ENCODE data around the gene MYLK. TPM values are rescaled to one million over a fixed set of nuclear protein-coding genes. Genes with fewer than 3 reads are reported as not detected.

The MYLK gene
- total RNA-seq, 1 experiment from 2014 or later = 23.0 TPM

DNA sequence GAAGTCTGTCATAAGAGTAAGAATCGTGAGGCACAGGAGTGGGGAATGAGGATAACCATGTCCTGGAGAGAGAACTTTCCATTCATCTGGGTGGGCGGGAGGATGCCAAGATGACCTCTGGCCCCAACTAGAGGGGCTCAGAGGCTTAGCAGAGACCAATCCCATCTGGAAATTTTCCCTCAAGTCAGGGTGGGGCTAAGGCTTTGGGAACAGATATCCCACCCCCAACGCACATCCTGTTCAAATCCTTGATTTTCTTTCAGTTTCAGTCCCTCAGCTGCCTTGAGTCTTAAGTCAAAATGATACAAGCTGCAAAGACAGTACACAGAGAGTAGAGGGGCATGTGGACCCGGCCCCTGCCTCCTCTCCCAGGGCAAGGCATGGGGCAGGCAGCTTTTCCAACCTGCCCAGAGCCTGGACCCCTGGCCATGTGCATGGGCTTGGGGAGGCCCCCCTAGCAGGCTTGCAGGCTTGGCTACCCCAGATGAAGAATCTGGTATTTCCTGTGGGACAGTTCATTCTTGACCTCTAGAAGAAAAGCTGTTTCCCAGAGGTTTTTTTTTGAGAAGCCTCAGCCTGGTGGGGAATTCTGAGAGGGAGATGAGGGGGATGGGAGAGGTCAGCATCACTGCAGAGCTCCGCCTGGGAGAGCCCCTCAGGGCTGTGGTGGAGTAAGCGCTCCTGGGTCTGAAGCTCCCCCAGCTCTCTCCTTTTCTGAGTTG lies 189.6 kb downstream of the MYLK start:
- CTCF ChIA-PET = interaction anchor here (0.7 to 1.9 kb wide), 2 partner anchors 41 to 52 kb away, joined by 3 to 6 read pairs; no protein-coding TSS in a partner anchor

DNA sequence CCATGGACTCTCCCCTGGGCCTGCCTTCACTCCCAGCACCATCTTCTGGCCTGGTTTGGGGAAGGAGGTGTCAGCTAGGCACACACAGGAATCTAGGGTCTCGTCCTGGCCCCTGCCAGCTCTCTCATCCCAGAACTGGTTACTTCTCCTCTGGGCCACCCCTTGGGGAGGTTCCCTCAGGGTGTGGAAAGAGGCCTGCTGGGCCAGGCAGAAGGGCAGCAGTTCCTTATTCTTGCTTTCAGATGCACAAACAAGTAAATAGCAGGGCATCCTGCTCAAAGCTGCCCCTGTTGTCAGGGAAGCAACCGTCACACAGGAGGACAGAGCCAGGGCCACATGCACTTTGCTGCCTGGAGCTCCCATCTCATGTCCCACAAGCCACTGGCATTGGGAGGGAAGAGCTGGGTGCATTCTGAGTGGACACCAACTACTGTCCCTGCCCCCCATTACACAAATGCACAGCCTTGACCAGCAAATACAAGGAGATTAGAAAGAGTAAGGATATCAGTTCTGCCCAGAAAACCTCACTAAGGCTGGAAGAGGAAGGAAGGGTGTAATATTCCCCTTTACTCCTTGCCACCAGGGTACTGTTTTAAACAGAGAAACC lies 190.4 kb downstream of the MYLK start:
- no peak overlapping the region for H3K27ac Mint-ChIP-seq (ENCODE audit: unreplicated experiment)
- H3K27me3 ChIP-seq (replicated peaks; ENCODE audit: control insufficient read depth, insufficient read depth, low read length) = no peaks in the 10 kb centered on the region
- no peak for DNase-seq
- TF ChIP-seq, protein P1, sequence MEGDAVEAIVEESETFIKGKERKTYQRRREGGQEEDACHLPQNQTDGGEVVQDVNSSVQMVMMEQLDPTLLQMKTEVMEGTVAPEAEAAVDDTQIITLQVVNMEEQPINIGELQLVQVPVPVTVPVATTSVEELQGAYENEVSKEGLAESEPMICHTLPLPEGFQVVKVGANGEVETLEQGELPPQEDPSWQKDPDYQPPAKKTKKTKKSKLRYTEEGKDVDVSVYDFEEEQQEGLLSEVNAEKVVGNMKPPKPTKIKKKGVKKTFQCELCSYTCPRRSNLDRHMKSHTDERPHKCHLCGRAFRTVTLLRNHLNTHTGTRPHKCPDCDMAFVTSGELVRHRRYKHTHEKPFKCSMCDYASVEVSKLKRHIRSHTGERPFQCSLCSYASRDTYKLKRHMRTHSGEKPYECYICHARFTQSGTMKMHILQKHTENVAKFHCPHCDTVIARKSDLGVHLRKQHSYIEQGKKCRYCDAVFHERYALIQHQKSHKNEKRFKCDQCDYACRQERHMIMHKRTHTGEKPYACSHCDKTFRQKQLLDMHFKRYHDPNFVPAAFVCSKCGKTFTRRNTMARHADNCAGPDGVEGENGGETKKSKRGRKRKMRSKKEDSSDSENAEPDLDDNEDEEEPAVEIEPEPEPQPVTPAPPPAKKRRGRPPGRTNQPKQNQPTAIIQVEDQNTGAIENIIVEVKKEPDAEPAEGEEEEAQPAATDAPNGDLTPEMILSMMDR (IDR thresholded peaks at IDR 0.05; ENCODE audit: insufficient read depth in 1 of 2, low read depth in 1 of 2, low read length in 1 of 2, severe bottlenecking in 1 of 2, unreplicated experiment in 1 of 2) = no peak
- POLR2A ChIA-PET = no interaction called here
- H3K4me1 Mint-ChIP-seq (ENCODE audit: low read depth, unreplicated experiment) = peaks cover 14% of the 10 kb centered on the region
- H3K27me3 Mint-ChIP-seq (ENCODE audit: insufficient read depth, unreplicated experiment) = no peaks in the 10 kb centered on the region
- H3K9me3 ChIP-seq = no peaks in the 10 kb centered on the region
- intact Hi-C loops (cut with micrococcal nuclease; ENCODE audit: unreplicated experiment) = no loop called here
- no peaks in the 10 kb centered on the region for H3K9me3 Mint-ChIP-seq (ENCODE audit: unreplicated experiment)
- H3K36me3 ChIP-seq (ENCODE audit: control insufficient read depth, insufficient read depth, low read length) = no peaks in the 10 kb centered on the region
- CTCF ChIA-PET = interaction anchor here (0.8 kb wide), 1 partner anchor 8 kb away, joined by 4 read pairs; no protein-coding TSS in a partner anchor
- H3K4me3 Mint-ChIP-seq (ENCODE audit: unreplicated experiment) = no peak overlapping the region
- H3K36me3 Mint-ChIP-seq (ENCODE audit: insufficient read depth, unreplicated experiment) = no peaks in the 10 kb centered on the region
- H3K4me3 ChIP-seq (ENCODE audit: low read depth, low read length) = no peak overlapping the region
- H3K4me1 ChIP-seq = peaks cover 15% of the 10 kb centered on the region
- no TSS peak for BruUV-seq (replicated peaks)

More for the DNA sequence above, 189.6 kb downstream of the MYLK start:
- TF ChIP-seq, protein P1 (IDR thresholded peaks at IDR 0.05; ENCODE audit: insufficient read depth in 1 of 2, low read depth in 1 of 2, low read length in 1 of 2, severe bottlenecking in 1 of 2, unreplicated experiment in 1 of 2) = no peak
- H3K36me3 Mint-ChIP-seq (ENCODE audit: insufficient read depth, unreplicated experiment) = no peaks in the 10 kb centered on the region
- BruUV-seq (replicated peaks) = no TSS peak
- no peaks in the 10 kb centered on the region for H3K27me3 Mint-ChIP-seq (ENCODE audit: insufficient read depth, unreplicated experiment)
- POLR2A ChIA-PET = no interaction called here
- H3K9me3 Mint-ChIP-seq (ENCODE audit: unreplicated experiment) = no peaks in the 10 kb centered on the region
- no peak overlapping the region for H3K4me3 Mint-ChIP-seq (ENCODE audit: unreplicated experiment)
- Histone ChIP-seq H3K27me3 (replicated peaks; ENCODE audit: control insufficient read depth, insufficient read depth, low read length) (no peaks in the 10 kb centered on the region), H3K9me3 (no peaks in the 10 kb centered on the region), H3K4me3 (ENCODE audit: low read depth, low read length) (no peak overlapping the region), H3K36me3 (ENCODE audit: control insufficient read depth, insufficient read depth, low read length) (no peaks in the 10 kb centered on the region), H3K4me1 (peaks cover 15% of the 10 kb centered on the region)
- DNase-seq = no peak
- H3K27ac Mint-ChIP-seq (ENCODE audit: unreplicated experiment) = peak overlapping the region; percentile 53
- peaks cover 14% of the 10 kb centered on the region for H3K4me1 Mint-ChIP-seq (ENCODE audit: low read depth, unreplicated experiment)
- intact Hi-C loops (cut with micrococcal nuclease; ENCODE audit: unreplicated experiment) = no loop called here

DNA sequence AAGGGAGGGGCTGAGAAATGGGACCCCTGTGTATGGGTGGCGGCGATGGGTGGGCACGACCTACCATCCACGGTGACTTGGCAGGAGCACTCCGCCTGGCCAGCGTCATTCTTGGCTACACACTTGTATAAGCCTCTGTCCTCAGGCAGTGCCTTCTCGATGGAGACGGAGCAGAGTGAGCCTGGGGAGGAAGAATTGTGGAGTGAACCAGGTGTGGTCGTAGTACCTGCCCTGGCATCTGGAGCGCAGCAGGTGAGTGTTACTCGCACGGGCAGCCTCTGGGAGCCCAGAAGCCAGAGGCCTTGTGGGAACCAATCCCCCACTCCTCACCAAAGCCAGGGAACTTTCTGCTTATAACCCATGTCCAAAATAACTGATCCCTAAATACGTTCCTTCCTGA lies 191.5 kb downstream of the MYLK start:
- DNase-seq = no peak
- TF ChIP-seq, protein P1 (IDR thresholded peaks at IDR 0.05; ENCODE audit: insufficient read depth in 1 of 2, low read depth in 1 of 2, low read length in 1 of 2, severe bottlenecking in 1 of 2, unreplicated experiment in 1 of 2) = no peak
- Mint-ChIP-seq H3K4me1 (ENCODE audit: low read depth, unreplicated experiment) (peaks cover 14% of the 10 kb centered on the region), H3K36me3 (ENCODE audit: insufficient read depth, unreplicated experiment) (no peaks in the 10 kb centered on the region), H3K9me3 (ENCODE audit: unreplicated experiment) (no peaks in the 10 kb centered on the region), H3K4me3 (ENCODE audit: unreplicated experiment) (no peak overlapping the region), H3K27me3 (ENCODE audit: insufficient read depth, unreplicated experiment) (no peaks in the 10 kb centered on the region), H3K27ac (ENCODE audit: unreplicated experiment) (no peak overlapping the region)
- intact Hi-C loops (cut with micrococcal nuclease; ENCODE audit: unreplicated experiment) = no loop called here
- ChIA-PET POLR2A (no interaction called here), CTCF (interaction anchor here (0.8 to 1.1 kb wide), 2 partner anchors 9 to 10 kb away, joined by 3 to 4 read pairs; no protein-coding TSS in a partner anchor)
- Histone ChIP-seq H3K4me1 (peaks cover 15% of the 10 kb centered on the region), H3K27me3 (replicated peaks; ENCODE audit: control insufficient read depth, insufficient read depth, low read length) (no peaks in the 10 kb centered on the region), H3K4me3 (ENCODE audit: low read depth, low read length) (no peak overlapping the region), H3K36me3 (ENCODE audit: control insufficient read depth, insufficient read depth, low read length) (no peaks in the 10 kb centered on the region), H3K9me3 (no peaks in the 10 kb centered on the region)
- no TSS peak for BruUV-seq (replicated peaks)

Data from Caco-2 (cell line).